NCI-H2196 (cell line): ENCODE measurements around the gene SMYD5.
A peak's percentile ranks its signal among the peaks of the same experiment; 100 is the strongest.

ENCODE experiments used
- DNase-seq: peaks from one replicate; lab custom pipeline; 2025; ENCODE audit not compliant: unreplicated experiment; lab: John Stamatoyannopoulos, UW

Gene SMYD5

GRCh38 chr2:73203055-73203681 lies 10.9 kb upstream of the SMYD5 start:
- DNase-seq = no peak

DNA sequence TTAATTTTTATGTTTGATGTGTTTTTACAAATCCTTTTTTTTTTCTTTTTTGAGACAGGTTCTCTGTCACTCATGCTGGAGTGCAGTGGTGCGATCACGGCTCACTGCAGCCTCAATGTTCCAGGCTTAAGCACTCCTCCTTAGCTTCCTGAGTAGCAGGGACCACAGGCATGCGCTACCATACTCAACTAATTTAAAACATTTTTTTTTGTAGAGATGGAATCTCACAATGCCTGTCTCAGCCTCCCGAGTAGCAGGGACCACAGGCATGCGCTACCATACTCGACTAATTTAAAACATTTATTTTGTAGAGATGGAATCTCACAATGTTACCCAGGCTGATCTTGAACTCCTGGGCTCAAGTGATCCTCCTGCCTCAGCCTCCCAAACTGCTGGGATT lies 8.4 kb upstream of the SMYD5 start:
- no peak for DNase-seq

- DNase-seq = no peak
Measured at GRCh38 chr2:73208258-73208657, 5.8 kb upstream of the SMYD5 start.

- DNase-seq = no peak
Measured at GRCh38 chr2:73210019-73210418, 4.0 kb upstream of the SMYD5 start.

DNA sequence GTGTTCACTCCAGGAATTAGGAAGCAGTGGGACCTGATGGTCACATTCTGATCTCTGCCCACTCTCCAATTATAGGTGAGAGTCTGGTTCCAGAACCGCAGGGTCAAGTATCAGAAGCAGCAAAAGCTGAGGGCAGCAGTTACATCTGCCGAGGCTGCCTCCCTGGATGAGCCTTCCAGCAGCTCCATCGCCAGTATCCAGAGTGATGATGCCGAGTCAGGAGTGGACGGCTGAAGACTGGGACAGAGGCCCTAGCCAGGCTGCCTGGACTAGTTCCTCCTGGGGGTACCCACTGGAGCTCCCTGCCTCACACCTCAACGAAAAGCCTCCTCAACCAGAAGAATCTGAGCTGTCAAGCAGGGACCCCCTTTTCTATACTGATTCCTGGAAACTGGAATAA lies 3.3 kb upstream of the SMYD5 start:
- no peak for DNase-seq

DNA sequence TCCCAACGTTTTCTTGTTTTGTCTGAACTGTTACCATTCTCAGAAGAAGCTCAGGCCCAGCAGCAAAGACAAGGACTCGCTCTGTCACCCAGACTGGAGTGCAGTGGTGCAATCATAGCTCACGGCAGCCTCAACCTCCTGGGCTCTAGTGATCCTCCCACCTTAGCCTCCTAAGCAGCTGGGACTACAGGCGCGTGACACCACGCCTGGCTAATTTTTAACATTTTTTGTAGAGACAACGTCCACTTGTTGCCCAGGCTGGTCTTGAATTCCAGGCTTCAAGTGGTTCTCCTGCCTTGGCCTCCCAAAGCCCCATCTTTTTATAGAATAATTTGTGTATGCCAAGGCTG lies 2.0 kb upstream of the SMYD5 start:
- DNase-seq = no peak

DNA sequence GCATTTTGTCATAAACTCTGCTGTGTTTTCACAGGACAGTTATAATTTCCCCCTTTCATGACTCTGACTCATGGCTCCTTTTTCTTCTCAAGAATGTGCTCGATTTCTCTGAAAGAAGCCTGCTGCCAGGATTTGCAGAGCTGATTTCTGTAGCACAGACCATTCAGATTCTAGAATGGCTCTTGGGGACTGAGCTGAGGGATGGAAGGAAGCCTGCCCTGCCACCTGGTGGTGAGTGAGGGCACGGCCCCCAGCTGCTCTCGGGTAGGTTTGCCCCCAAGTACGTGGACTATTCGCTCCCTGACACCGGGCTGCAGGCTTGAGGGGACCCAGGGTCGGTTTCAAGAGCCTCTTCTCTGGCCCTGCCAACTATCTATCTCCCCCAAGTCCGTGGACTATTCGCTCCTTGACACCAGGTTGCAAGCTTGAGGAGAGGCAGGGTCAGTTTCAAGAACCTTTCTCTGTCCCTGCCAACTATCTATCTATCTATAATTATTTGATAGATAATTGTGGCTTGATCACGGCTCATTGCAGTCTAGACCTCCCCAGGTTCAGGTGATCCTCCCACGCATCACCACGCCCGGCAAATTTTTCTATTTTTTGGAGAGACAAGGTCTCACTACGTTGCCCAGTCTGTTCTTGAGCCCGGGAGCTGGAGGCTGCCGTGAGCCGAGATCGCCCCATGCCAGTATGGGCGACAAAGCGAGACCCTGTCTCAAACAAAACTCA lies 1.4 kb upstream of the SMYD5 start:
- peak; percentile 47 for DNase-seq

- no peak for DNase-seq
Measured at GRCh38 chr2:73215254-73215653, 1.2 kb downstream of the SMYD5 start.

- no peak for DNase-seq
Measured at GRCh38 chr2:73217160-73217559, 3.1 kb downstream of the SMYD5 start.

DNA sequence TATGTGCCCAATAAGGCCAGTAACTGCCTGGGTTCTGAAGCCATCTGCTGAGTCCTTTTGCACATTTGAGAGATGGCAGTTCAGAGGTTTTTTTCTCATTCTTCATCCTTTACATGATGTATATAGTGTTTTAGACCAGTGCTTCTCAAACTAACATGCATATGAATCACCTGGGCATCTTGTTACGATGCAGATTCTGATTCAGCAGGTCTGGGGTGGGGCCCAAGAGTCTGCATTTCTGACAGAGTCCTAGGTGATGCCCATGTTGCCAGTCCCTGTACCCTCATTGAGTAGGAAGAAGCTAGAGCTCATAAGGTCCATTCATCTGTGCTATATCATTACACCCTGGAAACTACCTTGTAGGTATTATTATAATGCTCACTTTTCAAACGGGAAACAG lies 3.8 kb downstream of the SMYD5 start:
- no peak for DNase-seq

DNA sequence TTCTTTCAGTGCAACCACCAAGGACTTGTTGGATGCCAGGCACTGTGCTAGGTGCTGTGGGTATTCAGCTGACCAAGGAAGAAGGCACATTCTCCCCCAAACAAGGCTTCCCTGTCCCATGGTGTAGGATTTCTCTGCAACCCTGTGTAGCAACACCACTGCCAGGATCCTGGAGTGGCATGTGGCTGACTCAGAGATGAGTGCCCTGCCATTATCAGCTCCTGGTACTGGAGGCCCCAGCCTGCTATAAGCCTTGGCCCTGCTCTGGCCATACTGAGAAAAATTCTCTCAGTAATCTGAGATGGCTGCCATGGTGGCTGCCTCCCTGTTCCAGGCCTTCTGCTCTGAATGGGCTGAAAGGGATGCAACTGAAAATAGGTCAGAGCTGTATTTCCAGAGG lies 4.3 kb downstream of the SMYD5 start:
- no peak for DNase-seq

DNA sequence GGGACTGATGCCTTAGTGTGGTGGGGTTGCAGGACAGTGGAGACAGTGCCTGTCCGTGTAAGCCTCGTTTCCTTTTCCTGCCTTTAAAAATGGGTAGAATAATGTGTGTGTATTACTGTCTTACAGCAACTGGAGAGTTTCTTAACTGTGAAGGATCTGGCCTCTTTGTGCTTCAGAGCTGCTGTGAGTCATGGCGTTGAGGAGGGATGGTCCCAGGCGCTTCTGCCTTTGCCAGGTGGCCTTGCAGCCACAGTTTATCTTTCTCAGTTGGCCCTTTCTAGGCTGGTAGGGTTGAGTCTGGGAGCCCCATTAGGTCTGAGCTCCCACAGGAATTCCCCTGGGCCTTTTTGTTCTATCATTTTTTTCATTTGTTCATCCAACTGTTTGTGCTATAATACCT lies 9.8 kb downstream of the SMYD5 start:
- DNase-seq = no peak

DNA sequence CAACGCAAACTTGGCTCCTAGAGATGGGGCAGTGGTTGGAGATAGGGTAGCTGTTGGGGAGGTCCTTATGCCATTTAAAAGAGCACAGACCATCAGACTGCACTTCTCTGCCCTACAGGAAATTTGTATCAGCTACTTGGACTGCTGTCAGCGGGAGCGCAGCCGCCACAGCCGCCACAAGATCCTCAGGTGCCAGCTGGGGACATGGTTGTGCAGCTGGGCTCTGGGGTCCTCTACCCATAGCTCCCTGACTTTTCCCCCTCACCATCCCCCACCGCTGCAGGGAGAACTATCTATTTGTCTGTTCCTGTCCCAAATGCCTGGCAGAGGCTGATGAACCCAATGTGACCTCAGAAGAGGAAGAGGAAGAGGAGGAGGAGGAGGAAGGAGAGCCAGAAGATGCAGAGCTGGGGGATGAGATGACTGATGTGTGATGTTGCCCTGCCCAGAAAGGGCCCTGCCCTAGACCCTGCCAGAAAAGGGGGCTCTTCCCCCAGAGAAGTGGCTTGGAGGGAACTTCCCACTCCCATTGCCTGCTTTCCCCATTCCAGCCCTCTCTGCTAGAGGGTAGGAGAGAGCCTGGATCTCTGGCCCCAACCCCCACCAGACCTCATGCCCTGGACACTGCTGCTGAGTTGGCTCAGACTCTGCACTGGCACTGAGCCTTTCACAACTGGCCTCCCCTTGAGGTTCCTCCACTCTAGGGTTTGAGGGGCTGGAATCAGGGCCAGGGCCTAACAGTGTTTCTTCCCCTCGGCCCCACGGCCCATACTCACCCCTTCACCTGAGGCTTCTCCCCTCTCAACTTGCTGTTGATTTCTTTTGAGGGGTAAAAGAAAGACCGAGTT lies 11.7 kb downstream of the SMYD5 start:
- no peak for DNase-seq

- no peak for DNase-seq
Measured at GRCh38 chr2:73227086-73227485, 13.0 kb downstream of the SMYD5 start.

DNA sequence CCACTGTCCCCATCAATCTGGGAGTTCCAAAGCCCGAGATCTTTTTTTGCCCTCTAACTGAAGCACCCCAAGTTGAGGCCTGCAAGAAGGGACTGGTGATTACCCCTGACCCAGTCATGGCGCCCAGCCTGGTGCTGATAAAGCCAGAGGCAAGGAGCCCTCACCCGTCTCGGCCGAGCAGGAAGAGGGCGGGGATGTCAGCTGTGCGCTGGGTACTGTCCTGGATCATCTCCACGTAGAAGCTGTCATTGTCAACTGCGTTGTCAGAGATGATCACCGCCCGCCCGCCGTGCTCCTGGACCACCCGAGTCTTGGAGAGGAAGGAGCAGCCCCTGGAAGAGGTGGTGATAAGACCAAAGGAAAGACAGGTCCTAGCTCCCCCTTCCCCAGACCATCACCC lies 14.6 kb downstream of the SMYD5 start:
- no peak for DNase-seq

- no peak for DNase-seq
Measured at GRCh38 chr2:73232403-73233153, 18.5 kb downstream of the SMYD5 start.

DNA sequence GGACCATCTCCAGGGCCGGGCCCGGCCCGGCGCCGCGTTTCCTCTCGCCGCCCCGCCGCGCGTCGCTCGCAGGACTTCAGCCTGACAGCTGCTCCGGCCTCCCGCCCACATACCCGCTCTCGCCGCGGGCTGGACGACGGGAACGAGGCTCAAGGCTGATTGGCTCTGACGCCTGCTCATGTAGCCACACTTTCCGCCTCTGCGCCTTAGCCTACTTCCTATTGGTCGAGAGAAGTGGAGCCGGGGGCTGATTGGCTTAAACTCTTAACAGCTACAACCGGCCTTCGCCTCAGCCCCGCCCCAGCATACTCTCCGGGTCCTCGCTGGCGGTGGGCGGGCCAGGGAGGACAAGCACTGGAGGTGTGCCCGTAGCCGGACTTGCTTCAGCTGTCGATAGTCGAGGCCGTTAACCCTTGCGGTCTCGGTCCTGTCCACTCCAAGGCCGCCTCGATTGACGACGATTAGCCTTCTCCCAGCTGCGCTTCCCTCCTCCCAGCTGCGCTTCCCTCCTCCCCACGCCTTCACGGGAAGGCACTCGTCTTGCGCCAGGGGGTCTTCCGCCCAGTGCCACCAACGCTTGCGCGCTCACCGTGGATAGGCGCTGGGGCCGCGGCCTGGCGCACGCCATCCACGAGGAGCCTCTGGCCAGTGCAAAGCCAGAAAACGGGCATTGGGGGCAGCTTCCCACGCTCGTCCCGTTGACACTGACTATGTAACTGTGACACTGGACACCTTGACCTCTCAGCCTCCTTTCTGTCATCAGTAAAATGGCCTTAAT lies 19.3 kb downstream of the SMYD5 start, which contains the start of gene PRADC1:
Gene PRADC1, minus strand, starts transcription at position 86 of the 778 bp plus-strand sequence. Its CDS starts 79 bp downstream, at position 7.
- peak; percentile 91 for DNase-seq

DNA sequence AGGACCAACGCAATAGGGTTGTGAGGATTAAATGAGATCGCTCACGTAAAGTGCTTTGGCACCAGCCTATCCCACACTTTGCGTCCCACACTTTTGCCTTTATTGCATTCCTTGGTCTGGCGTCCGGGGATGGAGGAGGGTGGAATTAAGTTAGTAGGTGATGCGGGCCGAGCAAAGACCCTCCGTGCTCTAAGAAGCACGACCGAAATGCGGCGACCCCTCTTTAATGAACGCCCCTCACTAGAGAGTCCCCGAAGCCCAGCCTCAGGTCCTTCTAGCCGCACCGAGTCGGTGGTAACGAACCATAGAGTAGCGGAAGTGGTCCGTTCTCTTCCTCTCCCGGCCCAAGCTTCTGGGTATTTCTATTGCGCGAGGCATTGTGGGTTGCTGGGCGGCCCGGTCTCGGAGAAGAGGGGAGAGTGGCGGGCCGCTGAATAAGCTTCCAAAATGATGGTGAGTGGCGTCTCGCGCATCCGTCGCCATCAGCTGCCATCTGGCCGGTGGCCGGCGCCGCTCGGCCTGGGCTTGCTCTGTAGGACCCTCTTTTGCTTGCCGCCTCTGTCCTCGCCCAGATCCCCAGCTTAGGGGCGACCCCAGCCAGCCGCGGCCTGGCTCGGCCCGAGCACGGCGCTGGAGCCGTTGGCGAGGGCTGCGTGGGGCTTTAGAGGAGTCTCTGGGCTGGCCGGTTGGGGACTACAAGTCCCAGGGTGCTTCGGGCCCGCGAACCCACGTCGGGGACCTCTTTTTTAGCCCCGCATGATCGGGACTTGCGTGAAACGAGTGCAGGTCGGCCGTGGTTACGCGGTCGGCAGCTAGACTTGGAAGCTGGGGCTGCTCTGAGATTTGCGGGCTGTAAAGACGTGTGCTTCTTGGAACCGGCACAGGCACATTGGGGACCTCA lies 20.1 kb downstream of the SMYD5 start, which contains the start of gene CCT7:
Gene CCT7, plus strand, starts transcription at position 377 of the 901 bp plus-strand sequence. Its CDS starts 71 bp downstream, at position 448.
- peak; percentile 75 for DNase-seq

GRCh38 chr2:73235315-73236028 lies 21.4 kb downstream of the SMYD5 start:
- no peak for DNase-seq
